ENCODE results near the gene IGBP1. TPM values are rescaled to one million over a fixed set of nuclear protein-coding genes. Genes with fewer than 3 reads are reported as not detected.
A peak's percentile ranks its signal among the peaks of the same experiment; 100 is the strongest.

IGBP1 gene
- total RNA-seq, 2 experiments from 2014 or later, result 60.3 to 64.1 TPM

GRCh38 chrX:70128071-70128470 lies 5.2 kb upstream of the IGBP1 start:
- ChIA-PET POLR2A (no interaction called here), CTCF (no interaction called here)
- H3K36me3 Mint-ChIP-seq (ENCODE audit: low read depth), result no peaks in the 10 kb centered on the region
- no peak overlapping the region for H3K27ac Mint-ChIP-seq
- H3K27me3 Mint-ChIP-seq, result no peaks in the 10 kb centered on the region
- peaks cover 16% of the 10 kb centered on the region for H3K4me1 Mint-ChIP-seq
- no peaks in the 10 kb centered on the region for H3K9me3 Mint-ChIP-seq
- no peak overlapping the region for H3K4me3 Mint-ChIP-seq
- no peak for DNase-seq

- ChIA-PET CTCF (no interaction called here), POLR2A (no interaction called here)
- H3K36me3 Mint-ChIP-seq (ENCODE audit: low read depth), result peaks cover 3% of the 10 kb centered on the region
Observed at GRCh38 chrX:70129816-70130215, 3.4 kb upstream of the IGBP1 start.

GRCh38 chrX:70132224-70132623 lies 1.0 kb upstream of the IGBP1 start:
- H3K9me3 Mint-ChIP-seq, result no peaks in the 10 kb centered on the region
- no peaks in the 10 kb centered on the region for H3K27me3 Mint-ChIP-seq
- H3K27ac Mint-ChIP-seq, result peak overlapping the region; percentile 72
- DNase-seq, result no peak
- H3K4me3 Mint-ChIP-seq, result peak overlapping the region; percentile 60
- CTCF ChIA-PET, result interaction anchor here (0.5 to 1.0 kb wide), 2 partner anchors 33 to 39 kb away, joined by 3 to 5 read pairs; no protein-coding TSS in a partner anchor
- peaks cover 15% of the 10 kb centered on the region for H3K36me3 Mint-ChIP-seq (ENCODE audit: low read depth)
- POLR2A ChIA-PET, result interaction anchor here (0.6 to 1.0 kb wide), 2 partner anchors 141 to 159 kb away, joined by 3 to 4 read pairs; no protein-coding TSS in a partner anchor
- peaks cover 33% of the 10 kb centered on the region for H3K4me1 Mint-ChIP-seq

More at GRCh38 chrX:70129816-70130215, 3.4 kb upstream of the IGBP1 start:
- Mint-ChIP-seq H3K4me3 (no peak overlapping the region), H3K4me1 (peaks cover 17% of the 10 kb centered on the region), H3K27me3 (no peaks in the 10 kb centered on the region), H3K9me3 (no peaks in the 10 kb centered on the region), H3K27ac (no peak overlapping the region)
- no peak for DNase-seq

- ChIA-PET CTCF (interaction anchor here (0.5 to 1.1 kb wide), 4 partner anchors 24 to 595 kb away, joined by 3 to 5 read pairs (median 4); no protein-coding TSS in a partner anchor), POLR2A (interaction anchor here (0.6 to 1.0 kb wide), 3 partner anchors 142 to 1853 kb away, joined by 3 to 4 read pairs (median 3); no protein-coding TSS in a partner anchor)
- Mint-ChIP-seq H3K4me3 (peak overlapping the region; percentile 98), H3K27me3 (no peaks in the 10 kb centered on the region), H3K36me3 (ENCODE audit: low read depth) (peaks cover 15% of the 10 kb centered on the region), H3K27ac (peak overlapping the region; percentile 98), H3K4me1 (peaks cover 35% of the 10 kb centered on the region), H3K9me3 (no peaks in the 10 kb centered on the region)
- DNase-seq, result no peak
Observed at GRCh38 chrX:70132877-70133302, 357 bp upstream of the IGBP1 start.

GRCh38 chrX:70134116-70134477 lies 850 bp downstream of the IGBP1 start:
- H3K36me3 Mint-ChIP-seq (ENCODE audit: low read depth), result peaks cover 15% of the 10 kb centered on the region
- ChIA-PET POLR2A (interaction anchor here (0.8 kb wide), 1 partner anchor 40 kb away, joined by 3 read pairs; no protein-coding TSS in a partner anchor), CTCF (interaction anchor here (1.0 kb wide), 1 partner anchor 531 kb away, joined by 3 read pairs; no protein-coding TSS in a partner anchor)

GRCh38 chrX:70138622-70139021 lies 5.4 kb downstream of the IGBP1 start:
- Mint-ChIP-seq H3K36me3 (ENCODE audit: low read depth) (peaks cover 31% of the 10 kb centered on the region), H3K4me1 (peaks cover 22% of the 10 kb centered on the region), H3K27ac (no peak overlapping the region), H3K27me3 (no peaks in the 10 kb centered on the region), H3K4me3 (no peak overlapping the region), H3K9me3 (no peaks in the 10 kb centered on the region)
- DNase-seq, result no peak
- POLR2A ChIA-PET, result no interaction called here
- CTCF ChIA-PET, result no interaction called here

More at GRCh38 chrX:70134116-70134477, 850 bp downstream of the IGBP1 start:
- Mint-ChIP-seq H3K9me3 (no peaks in the 10 kb centered on the region), H3K27me3 (no peaks in the 10 kb centered on the region), H3K4me3 (peak overlapping the region; percentile 98), H3K27ac (peak overlapping the region; percentile 98), H3K4me1 (peaks cover 30% of the 10 kb centered on the region)
- DNase-seq, result no peak

- no peak overlapping the region for H3K27ac Mint-ChIP-seq
- peaks cover 22% of the 10 kb centered on the region for H3K4me1 Mint-ChIP-seq
- CTCF ChIA-PET, result no interaction called here
- H3K36me3 Mint-ChIP-seq (ENCODE audit: low read depth), result peaks cover 28% of the 10 kb centered on the region
- no peaks in the 10 kb centered on the region for H3K27me3 Mint-ChIP-seq
- no peaks in the 10 kb centered on the region for H3K9me3 Mint-ChIP-seq
- POLR2A ChIA-PET, result no interaction called here
- no peak for DNase-seq
- no peak overlapping the region for H3K4me3 Mint-ChIP-seq
Observed at GRCh38 chrX:70139736-70140135, 6.5 kb downstream of the IGBP1 start.

GRCh38 chrX:70141373-70141772 lies 8.1 kb downstream of the IGBP1 start:
- ChIA-PET CTCF (no interaction called here), POLR2A (no interaction called here)
- Mint-ChIP-seq H3K4me1 (peaks cover 10% of the 10 kb centered on the region), H3K27ac (no peak overlapping the region), H3K9me3 (no peaks in the 10 kb centered on the region), H3K27me3 (no peaks in the 10 kb centered on the region), H3K36me3 (ENCODE audit: low read depth) (peaks cover 22% of the 10 kb centered on the region), H3K4me3 (no peak overlapping the region)
- DNase-seq, result no peak

- Mint-ChIP-seq H3K9me3 (no peaks in the 10 kb centered on the region), H3K36me3 (ENCODE audit: low read depth) (peaks cover 20% of the 10 kb centered on the region), H3K27me3 (no peaks in the 10 kb centered on the region), H3K4me3 (no peak overlapping the region), H3K27ac (no peak overlapping the region), H3K4me1 (peaks cover 10% of the 10 kb centered on the region)
- CTCF ChIA-PET, result interaction anchor here (1.2 to 1.4 kb wide), 2 partner anchors 14 to 15 kb away, joined by 4 read pairs; no protein-coding TSS in a partner anchor
- DNase-seq, result peak; percentile 6
- POLR2A ChIA-PET, result interaction anchor here (1.0 kb wide), 1 partner anchor 123 kb away, joined by 3 read pairs; the partner anchor contains the start of genes KIF4A and PDZD11
Observed at GRCh38 chrX:70166601-70167590, 33.6 kb downstream of the IGBP1 start.

GRCh38 chrX:70168238-70169188 lies 35.3 kb downstream of the IGBP1 start:
- CTCF ChIA-PET, result interaction anchor here (0.6 to 1.7 kb wide), 3 partner anchors 11 to 190 kb away, joined by 3 to 5 read pairs (median 4); no protein-coding TSS in a partner anchor
- Mint-ChIP-seq H3K4me1 (peaks cover 10% of the 10 kb centered on the region), H3K36me3 (ENCODE audit: low read depth) (peaks cover 20% of the 10 kb centered on the region), H3K27ac (no peak overlapping the region), H3K27me3 (no peaks in the 10 kb centered on the region), H3K4me3 (no peak overlapping the region), H3K9me3 (no peaks in the 10 kb centered on the region)
- POLR2A ChIA-PET, result no interaction called here
- no peak for DNase-seq

- ChIA-PET CTCF (interaction anchor here (1.7 kb wide), 1 partner anchor 10 kb away, joined by 5 read pairs; no protein-coding TSS in a partner anchor), POLR2A (no interaction called here)
- Mint-ChIP-seq H3K27me3 (no peaks in the 10 kb centered on the region), H3K4me3 (no peak overlapping the region), H3K9me3 (no peaks in the 10 kb centered on the region), H3K36me3 (ENCODE audit: low read depth) (peaks cover 17% of the 10 kb centered on the region), H3K4me1 (peaks cover 10% of the 10 kb centered on the region), H3K27ac (no peak overlapping the region)
- DNase-seq, result no peak
Observed at GRCh38 chrX:70169281-70169680, 36.0 kb downstream of the IGBP1 start.

GRCh38 chrX:70171624-70172023 lies 38.4 kb downstream of the IGBP1 start:
- ChIA-PET POLR2A (no interaction called here), CTCF (interaction anchor here (0.6 to 3.1 kb wide), 2 partner anchors 11 to 39 kb away, joined by 3 to 9 read pairs; no protein-coding TSS in a partner anchor)
- DNase-seq, result no peak
- Mint-ChIP-seq H3K9me3 (no peaks in the 10 kb centered on the region), H3K4me1 (peaks cover 12% of the 10 kb centered on the region), H3K27me3 (no peaks in the 10 kb centered on the region), H3K4me3 (no peak overlapping the region), H3K27ac (no peak overlapping the region), H3K36me3 (ENCODE audit: low read depth) (peaks cover 6% of the 10 kb centered on the region)

Data from activated CD4-positive, alpha-beta T cell treated with anti-CD3 and anti-CD28 coated beads, Interleukin-2, amount 10 ng/mL, durations not matched to agents 7 days and 5 days (primary cell).